ENCODE measurements around the gene UCN2. TPM values are rescaled to one million over a fixed set of nuclear protein-coding genes. Genes with fewer than 3 reads are reported as not detected.

UCN2 gene
- total and polyA plus RNA-seq, 2 experiments from 2014 or later = 0.95 to 1.1 TPM

DNA sequence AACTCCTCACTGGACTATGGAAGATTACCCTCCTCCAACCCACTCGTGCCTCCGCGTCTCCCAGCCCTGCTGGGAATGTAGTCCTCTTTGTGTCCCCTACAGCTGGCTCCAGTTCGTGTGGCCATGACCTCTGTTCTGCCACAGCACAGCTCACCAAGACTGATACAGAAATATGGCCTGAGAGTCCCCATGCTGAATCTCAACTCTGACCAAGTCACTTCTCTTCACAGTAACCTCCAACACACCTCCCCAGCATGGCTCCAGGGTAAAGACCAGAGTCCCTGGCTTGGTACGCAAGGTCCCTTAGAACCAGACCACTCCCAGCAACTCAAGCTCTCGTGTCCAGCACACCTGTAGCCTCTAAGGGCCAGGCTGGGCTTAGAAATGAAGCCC, 33.8 kb upstream of the UCN2 start:
- Histone ChIP-seq H3K9me3 (ENCODE audit: low read depth) (no peaks in the 10 kb centered on the region), H3K27me3 (no peaks in the 10 kb centered on the region), H3K27ac (peak overlapping the region; percentile 81), H3K4me3 (no peak overlapping the region), H3K36me3 (peaks cover 25% of the 10 kb centered on the region), H3K4me1 (ENCODE audit: low read depth) (peaks cover 6% of the 10 kb centered on the region)
- no peak for DNase-seq (ENCODE audit: low read depth in 1 of 2, low spot score in 1 of 2)
- no peak for TF ChIP-seq CTCF (IDR thresholded peaks at IDR 0.05; ENCODE audit: low read depth, low read length)

DNA sequence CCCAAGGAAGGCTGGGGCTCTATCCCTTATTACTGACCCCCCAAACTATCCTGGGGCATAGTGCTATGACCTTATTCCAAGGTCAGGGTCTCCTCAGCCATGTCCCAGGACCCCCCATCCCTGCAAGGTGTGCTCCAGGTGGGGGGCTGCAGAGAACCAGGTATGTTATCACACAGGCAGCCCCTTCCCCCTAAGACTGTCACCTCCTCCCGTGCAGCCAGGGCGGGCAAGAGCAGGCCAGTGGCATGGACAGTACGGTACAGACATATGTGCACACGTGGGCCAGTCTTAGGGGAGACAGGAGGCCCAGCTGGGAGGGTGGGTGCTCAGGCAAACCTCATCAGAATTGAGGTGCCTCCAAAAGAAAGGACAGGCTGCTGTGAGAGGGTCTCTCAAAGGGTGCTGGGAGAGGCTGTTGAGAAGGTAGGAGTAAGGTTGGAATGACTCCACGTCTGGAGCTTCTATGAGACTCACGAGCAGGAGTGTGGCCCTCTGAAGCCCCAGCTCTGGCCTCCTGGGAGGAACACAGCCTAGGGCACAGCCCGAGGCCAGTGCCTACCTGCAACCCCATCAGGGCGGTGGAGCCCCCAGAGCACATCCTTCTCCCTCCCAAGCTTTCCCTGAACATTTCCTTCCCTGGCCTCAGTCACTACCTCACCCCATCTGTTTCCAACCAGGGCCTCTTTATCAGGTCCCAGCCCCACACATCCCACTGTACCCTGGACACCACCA, 33.3 kb upstream of the UCN2 start:
- Histone ChIP-seq H3K27me3 (no peaks in the 10 kb centered on the region), H3K36me3 (peaks cover 25% of the 10 kb centered on the region), H3K9me3 (ENCODE audit: low read depth) (no peaks in the 10 kb centered on the region), H3K4me3 (no peak overlapping the region), H3K27ac (peak overlapping the region; percentile 81), H3K4me1 (ENCODE audit: low read depth) (peaks cover 6% of the 10 kb centered on the region)
- no peak for TF ChIP-seq CTCF (IDR thresholded peaks at IDR 0.05; ENCODE audit: low read depth, low read length)
- DNase-seq (ENCODE audit: low read depth in 1 of 2, low spot score in 1 of 2) = no peak

DNA sequence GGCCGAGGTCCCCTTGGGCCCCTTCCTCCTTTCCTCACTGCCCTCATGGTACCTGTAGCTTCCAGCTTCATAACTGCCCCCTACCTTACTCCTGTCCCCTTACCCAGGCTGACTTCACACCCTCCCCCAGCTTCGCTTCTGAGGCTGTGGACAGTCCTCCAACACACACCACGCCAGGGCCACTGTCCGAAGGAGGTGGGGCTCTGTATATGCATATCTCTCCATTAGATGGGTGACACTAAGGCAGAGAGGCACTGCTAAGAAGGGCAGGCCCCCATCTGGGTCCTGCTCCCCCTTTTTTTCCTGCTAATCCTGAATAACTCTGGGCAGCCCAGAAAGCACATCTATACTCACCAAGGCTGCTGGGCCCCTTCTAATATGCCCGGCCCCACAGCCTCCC, 32.6 kb upstream of the UCN2 start:
- no peak for TF ChIP-seq CTCF (IDR thresholded peaks at IDR 0.05; ENCODE audit: low read depth, low read length)
- no peak overlapping the region for H3K4me3 ChIP-seq

GRCh38 chr3:48595526-48596121, 32.0 kb upstream of the UCN2 start:
- Histone ChIP-seq H3K27me3 (no peaks in the 10 kb centered on the region), H3K9me3 (ENCODE audit: low read depth) (no peaks in the 10 kb centered on the region), H3K4me3 (no peak overlapping the region), H3K36me3 (peaks cover 14% of the 10 kb centered on the region), H3K27ac (peak overlapping the region; percentile 81), H3K4me1 (ENCODE audit: low read depth) (peaks cover 6% of the 10 kb centered on the region)
- no peak for TF ChIP-seq CTCF (IDR thresholded peaks at IDR 0.05; ENCODE audit: low read depth, low read length)
- peak in 1 of 2 donors; percentile 67 for DNase-seq (ENCODE audit: low read depth in 1 of 2, low spot score in 1 of 2)

More for the DNA sequence above, 32.6 kb upstream of the UCN2 start:
- Histone ChIP-seq H3K27ac (peak overlapping the region; percentile 81), H3K4me1 (ENCODE audit: low read depth) (peaks cover 6% of the 10 kb centered on the region), H3K9me3 (ENCODE audit: low read depth) (no peaks in the 10 kb centered on the region), H3K36me3 (peaks cover 19% of the 10 kb centered on the region), H3K27me3 (no peaks in the 10 kb centered on the region)
- DNase-seq (ENCODE audit: low read depth in 1 of 2, low spot score in 1 of 2) = no peak

DNA sequence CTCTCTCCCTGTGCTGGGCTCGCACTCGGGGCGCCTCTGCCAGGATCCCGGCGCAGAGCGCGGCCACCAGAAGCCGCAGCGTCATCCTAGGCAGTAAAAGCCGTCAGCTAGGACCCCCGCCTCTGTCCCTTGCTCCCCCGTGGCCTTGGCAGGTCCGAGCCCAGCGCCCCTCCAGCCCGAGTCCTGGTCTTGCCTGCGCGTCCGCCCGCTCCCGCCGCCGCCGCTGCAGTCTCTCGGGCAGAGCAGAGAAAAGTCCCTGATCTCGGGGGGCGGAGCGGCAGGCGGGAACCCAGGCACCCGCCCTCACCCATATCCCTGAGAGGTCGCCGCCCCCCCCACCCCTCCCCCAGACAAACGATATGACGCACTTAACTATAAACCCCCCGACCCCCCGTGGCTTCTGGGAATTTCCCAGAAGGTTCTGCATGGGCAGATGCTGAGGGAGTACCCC, 31.5 kb upstream of the UCN2 start, which contains the start of gene COL7A1:
COL7A1 (minus strand) TSS at position 255 of the 451 bp plus-strand sequence; CDS start at position 85, 170 bp downstream.
- TF ChIP-seq CTCF (IDR thresholded peaks at IDR 0.05; ENCODE audit: low read depth, low read length) = no peak
- peak within 1 kb of the TSS; percentile 81 for H3K27ac ChIP-seq
- no peaks in the 10 kb centered on the region for H3K27me3 ChIP-seq
- no peaks in the 10 kb centered on the region for H3K9me3 ChIP-seq (ENCODE audit: low read depth)
- H3K4me1 ChIP-seq (ENCODE audit: low read depth) = peaks cover 6% of the 10 kb centered on the region
- H3K4me3 ChIP-seq = no peak within 1 kb of the TSS
- no peak for DNase-seq (ENCODE audit: low read depth in 1 of 2, low spot score in 1 of 2)
- H3K36me3 ChIP-seq = peaks cover 9% of the 10 kb centered on the region
